ENCODE results near the gene CPB2. TPM values are rescaled to one million over a fixed set of nuclear protein-coding genes. Genes with fewer than 3 reads are reported as not detected.

CPB2 gene
- total RNA-seq, 2 donors from 2014 or later = not detected

DNA sequence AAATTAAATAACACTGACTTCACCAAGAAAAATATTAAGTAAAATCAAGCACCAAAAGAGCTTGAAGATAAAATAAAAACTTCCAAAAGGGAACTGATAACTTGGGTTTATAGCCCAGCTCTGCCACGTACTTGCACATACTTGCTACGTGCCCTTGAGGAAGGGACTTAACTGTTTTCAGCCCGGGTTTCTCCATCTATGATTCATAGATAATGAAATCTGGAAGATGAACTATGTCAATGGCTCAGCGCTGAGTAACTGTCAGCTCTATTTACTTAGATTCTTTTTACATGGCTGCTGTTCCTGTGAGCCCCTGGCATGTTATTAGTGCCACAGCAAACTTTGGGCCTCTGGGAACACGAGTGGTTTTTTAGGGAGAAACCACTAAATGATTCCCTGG lies 42.6 kb downstream of the CPB2 start:
- TF ChIP-seq, protein P1, sequence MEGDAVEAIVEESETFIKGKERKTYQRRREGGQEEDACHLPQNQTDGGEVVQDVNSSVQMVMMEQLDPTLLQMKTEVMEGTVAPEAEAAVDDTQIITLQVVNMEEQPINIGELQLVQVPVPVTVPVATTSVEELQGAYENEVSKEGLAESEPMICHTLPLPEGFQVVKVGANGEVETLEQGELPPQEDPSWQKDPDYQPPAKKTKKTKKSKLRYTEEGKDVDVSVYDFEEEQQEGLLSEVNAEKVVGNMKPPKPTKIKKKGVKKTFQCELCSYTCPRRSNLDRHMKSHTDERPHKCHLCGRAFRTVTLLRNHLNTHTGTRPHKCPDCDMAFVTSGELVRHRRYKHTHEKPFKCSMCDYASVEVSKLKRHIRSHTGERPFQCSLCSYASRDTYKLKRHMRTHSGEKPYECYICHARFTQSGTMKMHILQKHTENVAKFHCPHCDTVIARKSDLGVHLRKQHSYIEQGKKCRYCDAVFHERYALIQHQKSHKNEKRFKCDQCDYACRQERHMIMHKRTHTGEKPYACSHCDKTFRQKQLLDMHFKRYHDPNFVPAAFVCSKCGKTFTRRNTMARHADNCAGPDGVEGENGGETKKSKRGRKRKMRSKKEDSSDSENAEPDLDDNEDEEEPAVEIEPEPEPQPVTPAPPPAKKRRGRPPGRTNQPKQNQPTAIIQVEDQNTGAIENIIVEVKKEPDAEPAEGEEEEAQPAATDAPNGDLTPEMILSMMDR (IDR thresholded peaks at IDR 0.05) = no peak
- H3K9me3 ChIP-seq = no peaks in the 10 kb centered on the region

DNA sequence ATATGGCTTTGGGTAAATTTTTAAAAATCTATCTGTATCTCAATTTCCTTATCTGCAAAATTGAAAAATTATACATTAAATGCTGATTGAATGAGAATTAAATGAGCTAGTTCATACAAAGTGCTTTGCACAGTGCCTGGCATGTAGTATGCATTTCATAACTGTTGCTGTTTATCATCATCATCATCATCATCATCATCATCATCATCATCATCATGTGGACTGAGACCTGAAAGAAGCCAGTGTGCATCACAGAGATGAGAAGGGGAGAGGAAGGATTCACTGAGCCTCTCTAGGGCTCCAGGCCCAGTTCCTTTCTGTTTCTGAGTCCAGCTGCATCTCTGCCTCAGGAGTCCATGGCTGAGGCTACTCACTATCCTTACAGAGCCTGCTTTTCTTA lies 45.4 kb downstream of the CPB2 start:
- no peak for DNase-seq (ENCODE audit: low spot score)
- no peaks in the 10 kb centered on the region for H3K4me1 ChIP-seq
- H3K27ac ChIP-seq = no peak overlapping the region
- no peaks in the 10 kb centered on the region for H3K9me3 ChIP-seq
- no peaks in the 10 kb centered on the region for H3K36me3 ChIP-seq
- no peaks in the 10 kb centered on the region for H3K27me3 ChIP-seq
- TF ChIP-seq, protein P1 (IDR thresholded peaks at IDR 0.05) = no peak
- H3K4me3 ChIP-seq = no peak overlapping the region

More for the DNA sequence above, 42.6 kb downstream of the CPB2 start:
- no peak for DNase-seq (ENCODE audit: low spot score)
- Histone ChIP-seq H3K4me1 (no peaks in the 10 kb centered on the region), H3K4me3 (no peak overlapping the region), H3K27ac (no peak overlapping the region), H3K36me3 (no peaks in the 10 kb centered on the region), H3K27me3 (no peaks in the 10 kb centered on the region)

DNA sequence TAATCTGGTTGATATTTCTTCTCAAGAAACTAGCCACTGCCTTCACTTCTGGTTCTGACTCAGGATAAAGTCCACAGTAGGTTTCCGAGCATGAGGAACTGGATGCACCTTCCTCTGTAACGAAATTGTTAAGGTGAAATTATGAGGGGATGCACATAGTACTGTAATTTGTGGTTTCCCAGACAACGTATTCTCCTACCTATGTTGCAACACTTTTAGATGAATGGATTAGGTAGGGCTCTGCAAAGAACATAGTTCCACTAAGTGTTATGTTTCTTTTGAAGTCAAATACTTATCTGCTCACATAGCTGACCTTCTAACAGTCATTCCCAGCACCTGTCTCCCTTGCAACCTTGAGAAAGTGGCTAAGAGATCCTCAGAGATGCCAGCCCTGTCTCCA lies 46.6 kb downstream of the CPB2 start:
- no peak overlapping the region for H3K27ac ChIP-seq
- peaks cover 0 to 5% of the 10 kb centered on the region in 2 donors for H3K4me1 ChIP-seq
- H3K4me3 ChIP-seq = no peak overlapping the region
- H3K36me3 ChIP-seq = no peaks in the 10 kb centered on the region
- no peak for DNase-seq (ENCODE audit: low spot score)
- no peaks in the 10 kb centered on the region for H3K9me3 ChIP-seq
- H3K27me3 ChIP-seq = no peaks in the 10 kb centered on the region
- TF ChIP-seq, protein P1 (IDR thresholded peaks at IDR 0.05) = no peak

DNA sequence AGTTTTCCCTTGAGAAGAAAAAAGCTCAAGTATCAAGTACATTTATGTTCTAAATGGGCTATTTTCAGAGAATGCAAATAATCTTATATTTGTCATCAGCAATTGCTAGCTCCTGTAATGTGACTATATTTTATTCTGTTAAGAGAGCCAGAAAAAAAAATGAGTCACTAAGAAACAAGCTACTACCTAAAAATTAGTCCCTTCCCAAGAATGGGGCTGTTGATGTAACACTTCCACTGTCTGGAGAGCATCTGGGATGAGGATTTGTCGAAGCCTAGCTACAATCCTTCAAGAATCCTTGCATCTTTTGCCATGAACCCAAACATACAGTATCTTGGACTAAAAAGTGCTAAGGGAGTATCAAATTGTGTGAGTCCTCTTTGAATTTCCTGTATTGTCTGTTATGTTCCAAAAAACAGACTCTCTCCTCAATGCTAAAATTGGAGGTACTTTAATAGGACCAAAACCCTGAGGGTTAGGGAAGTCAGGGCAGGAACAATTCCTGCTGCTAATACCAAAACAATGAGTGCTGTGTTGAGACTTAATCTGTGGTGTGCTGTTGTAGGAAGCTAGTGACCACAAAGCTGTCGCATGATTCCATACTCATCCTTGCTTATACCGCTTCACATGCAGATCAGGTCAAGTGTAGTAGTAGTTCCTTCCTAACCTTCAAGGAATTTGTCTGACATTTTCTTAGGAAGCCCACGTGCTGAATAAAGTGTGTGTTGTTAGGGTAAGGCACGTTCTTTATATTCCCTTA lies 47.4 kb downstream of the CPB2 start:
- Histone ChIP-seq H3K4me1 (peaks cover 0 to 9% of the 10 kb centered on the region in 2 donors), H3K9me3 (no peaks in the 10 kb centered on the region), H3K4me3 (no peak overlapping the region), H3K27ac (no peak overlapping the region), H3K36me3 (no peaks in the 10 kb centered on the region), H3K27me3 (no peaks in the 10 kb centered on the region)
- TF ChIP-seq, protein P1 (IDR thresholded peaks at IDR 0.05) = no peak
- DNase-seq (ENCODE audit: low spot score) = no peak

DNA sequence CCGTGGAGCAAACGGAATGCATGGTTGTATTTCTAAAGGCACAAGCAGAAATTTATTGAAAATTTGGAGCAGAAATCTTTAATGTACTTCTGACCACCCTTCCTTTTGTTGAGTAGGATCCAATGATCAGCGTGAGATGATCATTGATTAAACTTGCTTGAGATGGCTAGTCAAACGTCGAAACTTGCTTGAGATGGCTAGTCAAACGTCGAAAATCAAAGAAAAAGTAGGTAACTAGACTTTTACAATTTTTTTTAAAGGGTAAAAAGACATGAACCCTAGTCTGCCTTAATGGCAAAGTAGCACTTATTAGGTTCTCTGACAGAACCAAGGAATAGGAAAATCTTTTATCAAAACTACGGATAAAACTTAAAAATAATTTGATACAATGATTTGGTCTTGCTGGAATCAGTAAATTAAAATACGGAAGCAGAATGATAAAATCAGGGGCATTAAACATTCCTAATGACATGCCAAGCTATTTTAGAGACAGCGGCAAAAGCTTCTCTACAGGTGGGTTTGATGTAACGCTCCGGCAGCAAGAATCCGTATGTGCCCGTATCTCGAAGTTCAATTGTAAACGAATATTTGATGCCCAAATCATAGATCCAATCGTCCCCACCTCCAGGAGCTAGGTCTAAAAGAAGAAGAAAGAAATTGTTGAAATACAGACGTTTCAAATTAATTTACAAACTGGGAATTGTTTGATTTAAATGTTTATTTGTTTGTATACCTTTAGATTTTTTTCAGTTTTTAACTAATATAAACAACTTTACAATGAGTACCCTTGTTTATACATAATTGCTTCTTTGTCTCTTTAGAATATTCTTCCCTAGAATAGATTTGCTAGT lies 51.4 kb downstream of the CPB2 start:
- H3K9me3 ChIP-seq = no peaks in the 10 kb centered on the region
- no peaks in the 10 kb centered on the region for H3K36me3 ChIP-seq
- TF ChIP-seq, protein P1 (IDR thresholded peaks at IDR 0.05) = no peak
- peak overlapping the region; percentile 95 to 96 for H3K27ac ChIP-seq
- H3K27me3 ChIP-seq = no peaks in the 10 kb centered on the region
- H3K4me3 ChIP-seq = peak overlapping the region; percentile 95 to 97
- DNase-seq (ENCODE audit: low spot score) = no peak
- peaks cover 0 to 29% of the 10 kb centered on the region in 2 donors for H3K4me1 ChIP-seq

All from right atrium auricular region (tissue), 2 donors.